Measurements from ENCODE around the gene GSX2. TPM values are rescaled to one million over a fixed set of nuclear protein-coding genes. Genes with fewer than 3 reads are reported as not detected.

Gene GSX2
- total and polyA plus RNA-seq, 8 donors, result not detected

DNA sequence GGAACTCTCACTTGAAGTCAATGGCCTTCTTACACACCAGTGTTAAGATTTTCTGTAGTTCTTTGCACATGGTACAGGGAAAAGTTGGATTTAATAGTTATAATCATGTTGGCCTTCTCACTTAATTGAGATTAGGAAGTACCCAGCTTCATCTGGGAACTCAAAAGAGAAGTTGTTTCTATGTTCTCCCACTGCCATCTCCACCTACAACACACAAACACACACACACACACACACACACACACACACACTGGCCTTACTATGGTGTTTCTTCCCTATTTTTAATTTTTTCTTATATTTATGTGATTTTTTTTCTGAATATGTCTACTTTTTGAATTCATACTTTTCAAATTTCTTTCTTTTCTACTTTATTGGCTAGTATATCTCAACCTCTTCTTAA lies 25.6 kb upstream of the GSX2 start:
- H3K27ac ChIP-seq, result no peak overlapping the region
- H3K4me3 ChIP-seq, result no peak overlapping the region
- no peaks in the 10 kb centered on the region for H3K9me3 ChIP-seq
- DNase-seq, result no peak
- H3K36me3 ChIP-seq, result no peaks in the 10 kb centered on the region
- no peak for FAIRE-seq
- no peak for ATAC-seq
- TF ChIP-seq, protein P1, sequence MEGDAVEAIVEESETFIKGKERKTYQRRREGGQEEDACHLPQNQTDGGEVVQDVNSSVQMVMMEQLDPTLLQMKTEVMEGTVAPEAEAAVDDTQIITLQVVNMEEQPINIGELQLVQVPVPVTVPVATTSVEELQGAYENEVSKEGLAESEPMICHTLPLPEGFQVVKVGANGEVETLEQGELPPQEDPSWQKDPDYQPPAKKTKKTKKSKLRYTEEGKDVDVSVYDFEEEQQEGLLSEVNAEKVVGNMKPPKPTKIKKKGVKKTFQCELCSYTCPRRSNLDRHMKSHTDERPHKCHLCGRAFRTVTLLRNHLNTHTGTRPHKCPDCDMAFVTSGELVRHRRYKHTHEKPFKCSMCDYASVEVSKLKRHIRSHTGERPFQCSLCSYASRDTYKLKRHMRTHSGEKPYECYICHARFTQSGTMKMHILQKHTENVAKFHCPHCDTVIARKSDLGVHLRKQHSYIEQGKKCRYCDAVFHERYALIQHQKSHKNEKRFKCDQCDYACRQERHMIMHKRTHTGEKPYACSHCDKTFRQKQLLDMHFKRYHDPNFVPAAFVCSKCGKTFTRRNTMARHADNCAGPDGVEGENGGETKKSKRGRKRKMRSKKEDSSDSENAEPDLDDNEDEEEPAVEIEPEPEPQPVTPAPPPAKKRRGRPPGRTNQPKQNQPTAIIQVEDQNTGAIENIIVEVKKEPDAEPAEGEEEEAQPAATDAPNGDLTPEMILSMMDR (IDR thresholded peaks at IDR 0.05), result no peak
- no peaks in the 10 kb centered on the region for H3K4me1 ChIP-seq
- intact Hi-C loops (cut with DNase I), result no loop called here
- no peaks in the 10 kb centered on the region for H3K27me3 ChIP-seq

DNA sequence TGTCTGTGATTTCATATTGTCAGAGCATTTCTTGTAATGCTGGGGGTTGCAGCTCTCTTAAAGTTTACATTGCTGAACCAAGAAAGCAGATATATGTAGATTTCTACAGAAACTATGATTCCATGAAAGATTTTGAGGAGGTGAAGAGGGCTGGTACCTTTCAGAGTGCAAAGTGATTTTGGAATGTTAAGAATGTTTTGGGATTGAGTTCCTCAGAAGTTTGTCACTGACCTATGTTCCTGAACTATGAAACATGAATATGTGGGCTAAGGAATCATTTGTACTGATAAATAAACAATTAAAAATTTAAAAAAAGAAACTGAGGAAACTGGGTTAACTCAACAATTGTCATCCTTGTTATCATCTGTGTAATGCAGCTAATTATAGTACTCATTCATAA lies 23.3 kb upstream of the GSX2 start:
- Histone ChIP-seq H3K27me3 (no peaks in the 10 kb centered on the region), H3K36me3 (no peaks in the 10 kb centered on the region), H3K4me1 (no peaks in the 10 kb centered on the region), H3K4me3 (no peak overlapping the region), H3K9me3 (no peaks in the 10 kb centered on the region), H3K27ac (no peak overlapping the region)
- DNase-seq (no peak), ATAC-seq (no peak), FAIRE-seq (peak; percentile 32)
- intact Hi-C loops (cut with DNase I), result no loop called here
- TF ChIP-seq, protein P1 (IDR thresholded peaks at IDR 0.05), result no peak

DNA sequence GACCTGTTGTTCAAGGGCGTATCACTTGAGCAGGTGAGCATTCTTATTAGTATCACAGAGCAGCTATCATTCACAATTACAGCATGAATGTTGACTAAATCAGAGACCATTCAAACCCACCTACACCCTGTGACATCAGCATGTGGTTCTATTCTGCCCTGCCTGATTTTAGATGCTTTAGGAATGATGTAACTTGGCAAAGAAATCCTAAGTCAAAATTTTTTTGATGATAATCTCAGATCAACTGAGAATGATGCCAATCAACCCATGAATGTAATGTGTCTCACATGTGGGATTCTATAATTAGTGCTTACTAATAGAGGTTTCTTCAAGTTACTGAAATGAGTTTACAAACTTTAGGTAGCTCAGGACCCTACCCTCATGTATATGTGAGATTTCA lies 22.2 kb upstream of the GSX2 start:
- TF ChIP-seq, protein P1 (IDR thresholded peaks at IDR 0.05), result no peak
- H3K4me3 ChIP-seq, result no peak overlapping the region
- DNase-seq (no peak), ATAC-seq (no peak), FAIRE-seq (no peak)
- no peaks in the 10 kb centered on the region for H3K27me3 ChIP-seq
- H3K36me3 ChIP-seq, result no peaks in the 10 kb centered on the region
- H3K27ac ChIP-seq, result no peak overlapping the region
- H3K9me3 ChIP-seq, result no peaks in the 10 kb centered on the region
- intact Hi-C loops (cut with DNase I), result no loop called here
- 93 to 100% methylated on average over 1 of the region's 1 CpG for WGBS, 2 donors
- no peaks in the 10 kb centered on the region for H3K4me1 ChIP-seq

DNA sequence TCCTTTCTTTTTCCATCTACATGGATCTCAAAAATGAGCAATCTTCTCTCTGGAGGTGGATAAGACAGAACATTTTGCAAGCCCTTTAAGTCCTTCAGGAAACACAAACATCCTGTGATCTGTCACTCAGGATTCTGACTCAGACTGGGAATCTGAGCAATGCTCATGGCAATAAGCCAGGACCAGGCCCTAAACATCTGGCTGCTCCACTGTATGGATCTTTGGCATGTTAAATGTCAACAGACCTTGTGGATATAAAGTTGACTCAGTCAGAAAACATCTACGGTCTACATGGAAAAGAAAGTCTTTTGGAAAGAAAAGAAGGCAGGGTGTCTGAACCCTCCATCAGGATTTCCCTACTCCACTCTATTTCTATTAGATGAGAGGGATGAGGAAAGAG lies 17.8 kb upstream of the GSX2 start:
- H3K9me3 ChIP-seq, result no peaks in the 10 kb centered on the region
- no peaks in the 10 kb centered on the region for H3K4me1 ChIP-seq
- FAIRE-seq, result no peak
- no peak overlapping the region for H3K27ac ChIP-seq
- TF ChIP-seq, protein P1 (IDR thresholded peaks at IDR 0.05), result no peak
- intact Hi-C loops (cut with DNase I), result no loop called here
- WGBS, 2 donors, result 51 to 57% methylated on average over 1 of the region's 1 CpG
- peak in 1 of 6 donors; percentile 49 for DNase-seq
- no peak overlapping the region for H3K4me3 ChIP-seq
- H3K27me3 ChIP-seq, result no peaks in the 10 kb centered on the region
- ATAC-seq, result peak in 2 of 4 donors; percentile 51 to 52
- no peaks in the 10 kb centered on the region for H3K36me3 ChIP-seq

DNA sequence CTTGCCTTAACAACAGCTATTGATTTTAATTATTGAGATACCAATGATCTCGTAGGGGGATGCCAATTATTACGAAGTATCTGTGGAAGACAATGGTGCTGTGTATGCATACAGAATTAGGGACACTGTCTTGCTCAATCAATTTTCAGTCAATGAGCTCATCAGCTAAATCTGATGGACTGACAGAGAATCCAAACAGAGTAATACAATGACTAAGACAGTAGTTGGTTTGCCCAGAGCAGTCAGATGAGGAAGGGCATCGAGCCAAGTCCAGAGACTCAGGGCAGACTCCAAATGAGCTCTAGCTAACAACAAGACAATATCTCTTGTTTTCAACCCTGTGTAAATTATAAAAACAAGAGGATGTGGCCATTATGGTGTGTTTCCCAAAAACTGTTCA lies 14.7 kb upstream of the GSX2 start:
- DNase-seq (no peak), ATAC-seq (no peak), FAIRE-seq (no peak)
- Histone ChIP-seq H3K4me1 (no peaks in the 10 kb centered on the region), H3K27me3 (no peaks in the 10 kb centered on the region), H3K9me3 (no peaks in the 10 kb centered on the region), H3K4me3 (no peak overlapping the region), H3K36me3 (no peaks in the 10 kb centered on the region), H3K27ac (no peak overlapping the region)
- 76 to 79% methylated on average over 3 of the region's 3 CpGs for WGBS, 2 donors
- intact Hi-C loops (cut with DNase I), result no loop called here
- TF ChIP-seq, protein P1 (IDR thresholded peaks at IDR 0.05), result no peak
